Peyer's patch (tissue), 4 donors: Measurements from ENCODE around the gene VAV2.

ENCODE experiments used
- CTCF ChIP-seq, 6 experiments: fragments of 450-650 bp in 4 of 6; fragments of 200-600 bp in 2 of 6; sonication (generic) in 1 of 6; IDR thresholded peaks; one replicate each; pipeline ENCODE4 v1.5.1; 2017 to 2019; ENCODE audit warnings: antibody characterized with exemption in 6 of 6, mild to moderate bottlenecking in 3 of 6, moderate library complexity in 1 of 6
- POLR2A ChIP-seq, 2 donors: fragments of 450-650 bp; IDR thresholded peaks; one replicate each; pipeline ENCODE4 v1.5.1; 2017; ENCODE audit warnings: antibody characterized with exemption in 2 of 2, mild to moderate bottlenecking in 2 of 2, moderate library complexity in 2 of 2

- TF ChIP-seq POLR2A (IDR thresholded peaks at IDR 0.05) (no peak), CTCF (IDR thresholded peaks at IDR 0.05) (no peak)
Observed at GRCh38 chr9:133857639-133858038, 134.5 kb downstream of the VAV2 start.
